Adrenal gland (tissue), 5 donors: Measurements from ENCODE around the gene BBLN.

ENCODE experiments used
- POLR2A ChIP-seq, 2 donors: fragments of 450-650 bp; IDR thresholded peaks; one replicate each; pipeline ENCODE4 v1.6.1; 2017; ENCODE audit warnings: antibody characterized with exemption in 2 of 2, mild to moderate bottlenecking in 2 of 2, moderate library complexity in 1 of 2
- TF ChIP-seq, protein P1 (sequence below), 6 experiments: fragments of 450-650 bp in 4 of 6; fragments of 200-600 bp in 2 of 6; sonication (generic) in 1 of 6; IDR thresholded peaks; 1 replicate in 5 of 6; 2 replicates in 1 of 6; pipeline versions ENCODE4 v1.5.1 to v1.8.0; 2016 to 2021; ENCODE audit warnings: antibody characterized with exemption in 6 of 6, mild to moderate bottlenecking in 2 of 6, moderate library complexity in 1 of 6
- donor health status: DM: no; HTN: no; CAD: no.

DNA sequence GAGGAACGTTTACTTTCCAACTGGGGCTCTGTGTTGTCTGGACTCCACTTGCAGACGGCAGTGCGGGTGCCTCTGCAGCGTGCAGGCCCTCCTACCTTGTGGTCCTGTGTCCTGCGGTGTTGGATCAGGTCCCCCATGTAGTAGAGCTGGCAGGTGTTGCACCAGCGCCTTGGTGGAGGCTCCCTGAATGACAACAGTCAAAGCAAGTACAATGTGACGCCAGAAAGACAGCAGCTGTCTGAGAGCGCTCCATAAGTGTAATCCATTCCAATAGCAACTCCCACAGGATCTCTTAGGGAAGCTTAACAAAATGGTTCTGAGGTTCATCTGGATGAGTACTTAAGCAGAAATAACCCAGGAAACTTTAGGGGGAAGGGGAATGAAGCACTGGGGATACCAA is 9.9 kb downstream of the BBLN start:
- no peak for TF ChIP-seq POLR2A (IDR thresholded peaks at IDR 0.05)
- TF ChIP-seq, protein P1, sequence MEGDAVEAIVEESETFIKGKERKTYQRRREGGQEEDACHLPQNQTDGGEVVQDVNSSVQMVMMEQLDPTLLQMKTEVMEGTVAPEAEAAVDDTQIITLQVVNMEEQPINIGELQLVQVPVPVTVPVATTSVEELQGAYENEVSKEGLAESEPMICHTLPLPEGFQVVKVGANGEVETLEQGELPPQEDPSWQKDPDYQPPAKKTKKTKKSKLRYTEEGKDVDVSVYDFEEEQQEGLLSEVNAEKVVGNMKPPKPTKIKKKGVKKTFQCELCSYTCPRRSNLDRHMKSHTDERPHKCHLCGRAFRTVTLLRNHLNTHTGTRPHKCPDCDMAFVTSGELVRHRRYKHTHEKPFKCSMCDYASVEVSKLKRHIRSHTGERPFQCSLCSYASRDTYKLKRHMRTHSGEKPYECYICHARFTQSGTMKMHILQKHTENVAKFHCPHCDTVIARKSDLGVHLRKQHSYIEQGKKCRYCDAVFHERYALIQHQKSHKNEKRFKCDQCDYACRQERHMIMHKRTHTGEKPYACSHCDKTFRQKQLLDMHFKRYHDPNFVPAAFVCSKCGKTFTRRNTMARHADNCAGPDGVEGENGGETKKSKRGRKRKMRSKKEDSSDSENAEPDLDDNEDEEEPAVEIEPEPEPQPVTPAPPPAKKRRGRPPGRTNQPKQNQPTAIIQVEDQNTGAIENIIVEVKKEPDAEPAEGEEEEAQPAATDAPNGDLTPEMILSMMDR (IDR thresholded peaks at IDR 0.05), result no peak
